ENCODE data around the gene CCNK.

DNA sequence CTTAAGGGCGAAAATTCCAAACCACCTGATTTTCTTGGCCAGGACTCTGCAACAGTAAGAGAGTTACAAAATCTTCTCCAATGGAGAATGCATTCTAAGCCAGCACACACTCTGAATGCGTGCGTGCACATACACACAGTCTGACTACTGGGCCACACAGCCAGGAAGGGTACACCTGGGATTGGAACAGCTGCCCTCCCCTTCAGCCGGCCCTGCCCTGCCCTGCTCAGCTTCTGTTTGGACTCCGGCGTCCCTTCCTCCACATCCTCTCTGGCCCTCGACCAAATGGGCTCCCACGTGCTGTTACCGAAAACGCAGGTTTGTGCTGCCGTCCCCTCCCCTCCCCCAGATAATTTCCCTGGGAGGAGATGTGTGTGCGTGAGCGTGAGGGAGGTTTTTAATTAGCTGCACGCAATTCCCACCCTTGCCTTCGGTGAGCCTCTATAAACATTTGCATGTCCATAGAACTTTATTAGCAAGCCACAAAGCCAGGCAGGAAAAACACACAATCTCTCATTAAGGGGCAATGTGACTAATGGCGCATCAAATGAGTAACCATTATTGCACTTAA is 43.0 kb downstream of the CCNK start:
- TF ChIP-seq, protein P1, sequence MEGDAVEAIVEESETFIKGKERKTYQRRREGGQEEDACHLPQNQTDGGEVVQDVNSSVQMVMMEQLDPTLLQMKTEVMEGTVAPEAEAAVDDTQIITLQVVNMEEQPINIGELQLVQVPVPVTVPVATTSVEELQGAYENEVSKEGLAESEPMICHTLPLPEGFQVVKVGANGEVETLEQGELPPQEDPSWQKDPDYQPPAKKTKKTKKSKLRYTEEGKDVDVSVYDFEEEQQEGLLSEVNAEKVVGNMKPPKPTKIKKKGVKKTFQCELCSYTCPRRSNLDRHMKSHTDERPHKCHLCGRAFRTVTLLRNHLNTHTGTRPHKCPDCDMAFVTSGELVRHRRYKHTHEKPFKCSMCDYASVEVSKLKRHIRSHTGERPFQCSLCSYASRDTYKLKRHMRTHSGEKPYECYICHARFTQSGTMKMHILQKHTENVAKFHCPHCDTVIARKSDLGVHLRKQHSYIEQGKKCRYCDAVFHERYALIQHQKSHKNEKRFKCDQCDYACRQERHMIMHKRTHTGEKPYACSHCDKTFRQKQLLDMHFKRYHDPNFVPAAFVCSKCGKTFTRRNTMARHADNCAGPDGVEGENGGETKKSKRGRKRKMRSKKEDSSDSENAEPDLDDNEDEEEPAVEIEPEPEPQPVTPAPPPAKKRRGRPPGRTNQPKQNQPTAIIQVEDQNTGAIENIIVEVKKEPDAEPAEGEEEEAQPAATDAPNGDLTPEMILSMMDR (IDR thresholded peaks at IDR 0.05) = no peak
- TF ChIP-seq POLR2A (IDR thresholded peaks at IDR 0.05) = no peak
